ENCODE results near the gene PTEN. TPM values are rescaled to one million over a fixed set of nuclear protein-coding genes. Genes with fewer than 3 reads are reported as not detected.
A peak's percentile ranks its signal among the peaks of the same experiment; 100 is the strongest.

The PTEN gene
- total RNA-seq, 1 experiment from 2014 or later, result 25.0 TPM

DNA sequence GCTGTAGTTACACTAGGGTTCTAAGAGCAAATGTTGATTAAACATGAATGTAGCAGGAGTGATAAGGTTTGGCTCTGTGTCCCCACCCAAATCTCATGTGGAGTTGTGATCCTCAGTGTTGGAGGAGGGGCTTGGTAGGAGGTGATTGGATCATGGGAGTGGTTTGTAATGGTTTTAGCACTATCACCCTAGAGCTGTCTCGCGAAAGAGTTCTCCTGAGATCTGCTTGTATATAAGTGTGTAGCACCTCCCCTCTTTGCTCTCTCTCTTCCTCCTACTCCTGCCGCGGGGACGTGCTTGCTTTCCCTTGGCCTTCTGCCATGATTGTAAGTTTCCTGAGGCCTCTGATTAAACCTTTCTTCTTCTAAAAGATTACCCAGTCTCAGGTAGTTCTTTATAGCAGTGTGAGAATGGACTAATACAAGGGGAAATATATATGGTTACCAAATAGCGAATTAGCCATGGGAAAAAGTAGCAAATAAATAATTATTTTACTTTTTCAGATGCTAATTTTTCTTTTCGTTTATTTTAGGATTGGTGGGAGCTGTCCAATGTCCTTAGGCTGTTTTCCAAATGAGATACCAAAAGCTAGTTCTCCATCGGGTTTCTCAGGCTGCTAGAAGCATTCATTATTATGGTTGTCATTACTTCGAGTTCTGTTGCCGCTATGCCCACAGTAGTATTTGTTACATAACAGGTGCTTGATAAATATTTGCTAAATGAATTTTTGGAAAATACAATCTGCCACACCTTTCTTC lies 58.7 kb downstream of the PTEN start:
- peaks cover 2% of the 10 kb centered on the region; the same call in 1 of the 2 replicates for H3K36me3 ChIP-seq
- no peaks in the 10 kb centered on the region for H3K9me3 ChIP-seq
- H3K27me3 ChIP-seq, result no peaks in the 10 kb centered on the region
- DNase-seq, result no peak
- H3K4me3 ChIP-seq, result no peak overlapping the region

DNA sequence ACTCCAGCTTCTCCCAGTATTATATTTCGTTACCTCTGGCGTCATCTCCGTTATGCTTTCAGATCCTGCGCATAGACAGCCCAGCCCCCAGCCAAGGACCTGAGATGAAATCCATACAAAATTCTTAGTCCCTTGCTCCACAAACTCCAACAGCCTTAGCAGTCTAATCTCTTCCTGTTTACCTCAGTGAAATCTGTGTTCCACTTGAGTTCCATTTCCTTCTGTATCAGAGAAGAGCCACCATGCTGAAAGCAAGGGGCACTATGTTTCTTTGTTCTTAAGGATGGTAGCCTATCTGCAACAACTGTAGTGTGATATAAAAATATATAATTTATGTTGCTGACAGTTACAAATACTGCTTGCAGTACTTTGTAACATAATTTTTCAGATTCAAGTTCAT lies 59.8 kb downstream of the PTEN start:
- H3K27me3 ChIP-seq, result no peaks in the 10 kb centered on the region
- DNase-seq, result no peak
- no peaks in the 10 kb centered on the region for H3K9me3 ChIP-seq
- H3K4me3 ChIP-seq, result no peak overlapping the region
- H3K36me3 ChIP-seq, result peaks cover 2% of the 10 kb centered on the region; the same call in 1 of the 2 replicates

DNA sequence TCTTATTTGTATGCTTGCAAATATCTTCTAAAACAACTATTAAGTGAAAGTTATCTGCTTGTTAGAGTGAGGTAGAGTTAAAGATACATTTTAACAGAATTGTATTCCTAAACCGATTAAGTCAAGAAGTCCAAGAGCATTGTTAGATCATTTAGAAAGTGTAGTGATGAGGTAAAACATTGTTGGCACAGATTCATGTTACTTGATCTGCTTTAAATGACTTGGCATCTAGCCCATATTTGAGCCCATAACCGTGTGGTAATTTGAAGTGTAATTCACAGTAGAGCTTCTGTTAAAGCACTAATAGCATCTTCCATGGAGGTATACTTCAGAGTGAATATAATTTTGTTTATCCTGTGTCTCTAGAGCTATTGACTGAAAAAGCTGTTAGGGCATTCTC lies 62.1 kb downstream of the PTEN start:
- no peak overlapping the region for H3K4me3 ChIP-seq
- DNase-seq, result no peak
- no peaks in the 10 kb centered on the region; the same call in 1 of the 2 replicates for H3K36me3 ChIP-seq
- no peaks in the 10 kb centered on the region for H3K27me3 ChIP-seq
- H3K9me3 ChIP-seq, result no peaks in the 10 kb centered on the region

DNA sequence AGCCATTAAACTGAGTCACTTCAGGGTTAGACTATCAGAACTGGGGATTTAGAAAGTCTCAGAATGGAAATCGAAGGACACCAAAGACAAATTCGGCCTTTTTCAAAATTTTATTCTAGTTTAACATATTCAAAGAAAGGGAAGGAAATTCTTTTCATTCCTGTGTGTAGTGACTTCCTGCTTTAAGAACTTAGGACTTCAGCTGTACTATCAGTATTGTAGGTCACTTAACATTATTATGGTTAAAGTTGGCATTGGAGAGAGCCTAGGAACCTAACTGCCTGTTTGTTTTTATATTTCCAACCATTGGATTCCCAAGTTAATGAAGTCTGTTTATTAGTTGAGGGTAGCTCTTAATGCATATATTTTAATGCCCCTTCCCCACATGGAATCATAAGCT lies 63.7 kb downstream of the PTEN start:
- H3K4me3 ChIP-seq, result no peak overlapping the region
- H3K27me3 ChIP-seq, result no peaks in the 10 kb centered on the region
- H3K9me3 ChIP-seq, result no peaks in the 10 kb centered on the region
- DNase-seq, result no peak
- H3K36me3 ChIP-seq, result no peaks in the 10 kb centered on the region; the same call in 1 of the 2 replicates

DNA sequence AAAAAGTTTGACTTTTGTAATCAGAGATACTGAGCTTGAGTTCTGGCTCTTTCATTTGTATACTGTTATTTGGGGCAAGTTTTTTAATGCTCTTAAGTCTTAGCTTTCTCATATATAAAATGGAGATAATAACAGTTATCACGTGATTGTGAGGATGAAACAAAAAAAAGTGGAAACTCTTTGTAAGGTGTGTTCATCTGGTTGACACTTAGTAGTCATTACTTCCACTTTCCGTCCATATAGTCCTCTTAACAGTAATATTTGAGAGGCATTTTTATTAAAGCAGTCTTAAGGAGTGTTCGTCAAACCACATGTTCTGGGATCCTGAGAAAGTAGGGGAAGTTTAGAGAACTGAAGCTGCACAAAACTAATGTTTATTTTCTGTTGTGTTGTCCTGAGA lies 65.6 kb downstream of the PTEN start:
- no peak for DNase-seq
- Histone ChIP-seq H3K36me3 (peaks cover 2% of the 10 kb centered on the region; the same call in 1 of the 2 replicates), H3K9me3 (no peaks in the 10 kb centered on the region), H3K4me3 (no peak overlapping the region), H3K27me3 (no peaks in the 10 kb centered on the region)

DNA sequence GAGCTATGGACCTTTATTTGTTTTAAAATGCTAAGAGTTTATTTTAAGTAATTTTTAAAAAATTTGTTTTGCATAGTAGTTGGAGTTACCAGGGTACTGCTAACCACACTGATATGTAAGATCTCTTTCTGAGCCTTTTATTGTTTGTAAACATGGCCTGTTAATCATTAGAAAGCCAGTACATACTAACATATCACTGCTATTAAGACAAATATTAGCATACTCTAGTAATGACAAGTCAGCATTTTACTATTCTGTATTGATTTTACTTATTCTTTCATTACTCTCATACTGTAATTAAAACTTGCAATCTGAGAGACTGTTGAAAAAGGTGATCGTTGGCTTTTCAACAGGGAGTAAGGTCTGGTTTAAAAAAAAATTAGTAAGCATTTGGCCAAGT lies 66.7 kb downstream of the PTEN start:
- Histone ChIP-seq H3K36me3 (peaks cover 2% of the 10 kb centered on the region; the same call in 1 of the 2 replicates), H3K4me3 (no peak overlapping the region), H3K27me3 (no peaks in the 10 kb centered on the region), H3K9me3 (no peaks in the 10 kb centered on the region)
- DNase-seq, result no peak

DNA sequence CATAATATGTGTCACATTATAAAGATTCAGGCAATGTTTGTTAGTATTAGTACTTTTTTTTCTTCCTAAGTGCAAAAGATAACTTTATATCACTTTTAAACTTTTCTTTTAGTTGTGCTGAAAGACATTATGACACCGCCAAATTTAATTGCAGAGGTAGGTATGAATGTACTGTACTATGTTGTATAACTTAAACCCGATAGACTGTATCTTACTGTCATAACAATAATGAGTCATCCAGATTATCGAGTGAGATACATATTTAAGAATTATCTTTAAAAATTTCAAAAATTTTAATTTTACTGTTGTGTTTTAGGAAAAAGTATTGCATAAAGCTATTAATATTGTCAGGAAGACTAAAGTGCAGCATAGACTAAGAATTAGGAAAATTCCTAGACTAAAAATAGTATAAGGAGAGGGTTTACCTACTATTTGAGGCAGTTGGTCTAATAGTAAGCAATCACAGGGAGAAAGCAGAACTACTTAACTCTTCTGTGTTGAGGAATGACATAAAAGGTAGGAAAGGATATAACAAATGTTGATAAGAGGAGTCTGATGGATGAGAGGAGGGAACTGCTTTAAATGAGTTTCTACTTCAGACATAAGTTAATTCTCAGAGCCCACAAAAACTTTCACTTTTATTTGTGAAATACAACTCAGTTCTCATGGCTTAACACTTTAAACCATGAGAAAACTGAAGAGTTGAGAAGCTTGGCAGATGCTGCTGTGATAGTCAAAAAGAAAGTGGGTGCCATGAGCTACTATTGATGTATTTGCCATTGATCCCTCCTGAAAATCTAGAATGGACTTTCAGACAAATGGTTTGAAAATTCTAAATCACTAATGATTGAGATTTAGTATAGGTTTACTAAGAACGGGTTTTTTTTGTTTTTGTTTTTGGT lies 67.8 kb downstream of the PTEN start:
- Histone ChIP-seq H3K4me3 (no peak overlapping the region), H3K36me3 (peaks cover 2% of the 10 kb centered on the region; the same call in 1 of the 2 replicates), H3K27me3 (no peaks in the 10 kb centered on the region), H3K9me3 (no peaks in the 10 kb centered on the region; the same call in 1 of the 2 replicates)
- DNase-seq, result no peak

DNA sequence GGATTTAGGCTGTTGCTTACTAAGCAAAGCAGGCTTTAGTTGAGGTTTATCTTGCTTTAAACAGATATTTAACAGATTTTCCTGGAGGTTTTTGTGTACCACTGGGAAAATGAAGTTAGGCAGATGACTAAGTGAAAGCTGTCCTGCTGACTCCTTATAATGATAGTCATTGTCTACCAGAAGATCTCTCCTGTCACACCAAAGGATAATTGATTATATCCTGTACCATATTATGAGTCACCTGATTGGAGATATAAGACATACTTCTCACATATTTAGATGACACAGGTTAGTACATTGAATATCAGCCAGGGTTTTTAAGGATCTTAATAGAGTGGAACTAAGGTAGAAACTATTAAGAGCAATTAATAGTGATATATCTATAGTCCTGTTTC lies 68.4 kb downstream of the PTEN start:
- no peak overlapping the region for H3K4me3 ChIP-seq
- no peaks in the 10 kb centered on the region for H3K27me3 ChIP-seq
- no peaks in the 10 kb centered on the region; the same call in 1 of the 2 replicates for H3K9me3 ChIP-seq
- no peak for DNase-seq
- H3K36me3 ChIP-seq, result peaks cover 2% of the 10 kb centered on the region; the same call in 1 of the 2 replicates

DNA sequence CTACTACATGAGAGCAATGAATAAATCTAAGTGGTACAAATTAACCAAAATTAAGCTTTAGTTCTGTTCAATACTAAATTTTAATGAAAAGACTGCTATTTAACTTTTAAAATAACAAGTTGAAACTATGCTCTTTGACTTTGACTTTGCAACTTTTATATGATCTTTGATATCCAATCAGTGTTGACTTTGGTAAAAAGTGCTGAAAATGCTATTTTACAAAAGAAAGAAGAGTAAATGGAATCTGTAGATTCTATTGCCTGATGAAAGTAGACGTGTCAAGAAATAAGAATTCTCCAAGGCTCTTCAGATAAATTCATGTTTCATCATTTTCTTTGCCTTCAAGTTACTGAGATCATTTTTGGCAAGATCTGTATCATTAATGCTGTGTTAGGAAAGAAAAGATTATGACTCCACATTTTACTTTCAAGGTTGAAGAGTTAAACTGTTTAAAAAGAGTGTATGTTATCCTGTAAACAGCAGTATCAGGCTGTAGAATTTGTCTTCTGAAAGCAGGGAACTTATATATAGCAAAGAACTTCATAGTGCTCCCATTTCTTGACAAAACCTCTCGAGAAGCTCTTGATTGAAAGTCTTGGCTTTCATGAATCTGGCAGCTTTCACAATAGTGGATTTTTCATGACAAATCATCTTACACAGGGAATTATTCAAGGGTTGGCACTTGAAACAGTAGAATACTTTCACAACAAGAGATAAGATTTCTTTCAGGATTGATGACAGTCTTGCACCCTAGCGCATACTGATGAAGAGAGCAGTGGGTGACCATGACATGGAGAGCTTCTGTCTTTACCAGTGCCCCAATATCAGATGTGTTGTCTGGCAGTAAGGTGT lies 72.1 kb downstream of the PTEN start:
- no peaks in the 10 kb centered on the region for H3K27me3 ChIP-seq
- H3K4me3 ChIP-seq, result no peak overlapping the region
- no peak for DNase-seq
- peaks cover 2% of the 10 kb centered on the region; the same call in 1 of the 2 replicates for H3K36me3 ChIP-seq
- no peaks in the 10 kb centered on the region; the same call in 1 of the 2 replicates for H3K9me3 ChIP-seq

DNA sequence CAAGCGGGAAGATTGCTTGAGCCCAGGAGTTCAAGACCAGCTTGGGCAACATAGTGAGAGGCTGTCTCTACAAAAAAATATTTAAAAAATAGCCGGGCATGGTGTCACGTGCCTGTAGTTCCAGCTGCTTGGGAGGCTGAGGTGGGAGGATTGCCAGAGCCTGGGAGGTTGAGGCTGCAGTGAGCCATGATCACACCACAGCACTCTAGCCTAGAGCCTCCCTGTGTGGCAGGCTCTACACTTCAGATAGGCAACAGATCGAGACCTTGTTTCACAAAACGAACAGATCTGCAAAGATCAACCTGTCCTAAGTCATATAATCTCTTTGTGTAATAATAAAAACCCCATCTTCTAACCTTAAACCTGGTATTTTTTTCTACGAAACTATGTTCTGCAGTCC lies 76.8 kb downstream of the PTEN start:
- Histone ChIP-seq H3K9me3 (no peaks in the 10 kb centered on the region; the same call in 1 of the 2 replicates), H3K36me3 (peaks cover 4% of the 10 kb centered on the region; the same call in 1 of the 2 replicates), H3K27me3 (no peaks in the 10 kb centered on the region), H3K4me3 (no peak overlapping the region)
- no peak for DNase-seq

DNA sequence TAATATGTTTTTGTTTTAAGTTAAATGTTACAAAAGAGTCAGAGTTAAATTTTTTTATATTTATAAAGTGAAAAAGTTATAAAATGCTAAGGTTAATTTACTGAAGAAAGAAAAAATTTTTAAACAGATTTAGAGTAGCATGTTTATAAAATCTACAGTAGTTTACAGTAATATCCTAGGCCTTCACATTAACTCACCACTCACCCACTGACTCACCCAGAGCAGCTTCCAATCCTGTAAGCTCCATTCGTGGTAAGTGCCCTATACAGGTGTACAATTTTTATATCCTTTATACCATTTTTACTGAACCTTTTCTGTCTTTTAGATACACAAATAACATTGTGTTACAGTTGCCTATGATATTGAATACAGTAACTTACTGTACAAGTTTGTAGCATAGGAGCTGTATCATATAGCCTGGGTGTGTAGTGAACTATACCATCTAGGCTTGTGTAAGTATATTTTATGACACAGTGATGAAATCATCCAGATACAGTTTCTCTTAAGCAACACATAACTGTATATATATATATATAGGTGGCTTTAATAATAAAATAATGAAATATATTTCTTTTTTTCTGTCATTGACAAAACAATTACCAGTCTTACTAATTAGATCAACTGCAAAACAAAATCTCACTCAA lies 79.6 kb downstream of the PTEN start:
- H3K4me3 ChIP-seq, result no peak overlapping the region
- peak; percentile 22 for DNase-seq
- H3K9me3 ChIP-seq, result no peaks in the 10 kb centered on the region
- H3K27me3 ChIP-seq, result no peaks in the 10 kb centered on the region
- H3K36me3 ChIP-seq, result peaks cover 6% of the 10 kb centered on the region; the same call in 1 of the 2 replicates

DNA sequence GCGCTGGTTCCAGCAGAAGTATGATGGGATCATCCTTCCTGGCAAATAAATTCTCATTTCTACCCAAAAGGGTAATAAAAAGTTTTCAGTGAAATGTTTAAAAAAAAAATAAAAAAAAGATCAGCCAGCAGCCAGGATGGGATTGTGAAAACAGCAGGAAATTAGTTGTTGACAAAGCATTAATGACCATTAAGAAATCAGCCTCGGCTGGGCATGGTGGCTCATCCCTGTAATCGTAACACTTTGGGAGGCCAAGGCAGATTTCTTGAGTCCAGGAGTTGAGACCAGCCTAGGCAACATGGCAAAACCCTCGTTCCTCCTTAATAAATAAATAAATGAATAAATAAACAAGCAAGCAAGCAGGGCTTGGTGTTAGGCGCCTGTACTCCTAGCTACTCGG lies 82.6 kb downstream of the PTEN start:
- H3K36me3 ChIP-seq, result peaks cover 6% of the 10 kb centered on the region; the same call in 1 of the 2 replicates
- H3K27me3 ChIP-seq, result no peaks in the 10 kb centered on the region
- no peak overlapping the region for H3K4me3 ChIP-seq
- DNase-seq, result no peak
- H3K9me3 ChIP-seq, result no peaks in the 10 kb centered on the region

DNA sequence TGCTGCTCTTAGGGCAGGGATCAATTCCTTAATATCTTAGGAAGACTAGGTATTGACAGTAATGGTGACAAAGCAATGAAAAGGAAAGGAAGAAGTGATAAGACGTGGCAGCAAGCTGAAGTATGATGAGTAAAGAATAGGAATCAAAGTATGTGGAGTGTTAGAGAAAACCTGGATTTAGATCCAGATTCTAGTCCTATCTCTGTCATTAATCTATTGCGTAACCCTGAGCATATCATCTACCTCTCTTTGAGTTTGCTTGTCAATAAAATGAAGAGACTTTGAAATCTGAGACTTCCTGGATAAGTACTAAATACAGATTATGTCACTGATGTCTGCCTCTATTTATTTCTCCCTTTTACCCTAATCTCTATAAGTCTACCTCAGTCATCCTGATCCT lies 89.2 kb downstream of the PTEN start:
- Histone ChIP-seq H3K4me3 (no peak overlapping the region), H3K36me3 (peaks cover 5% of the 10 kb centered on the region; the same call in 1 of the 2 replicates), H3K9me3 (no peaks in the 10 kb centered on the region), H3K27me3 (no peaks in the 10 kb centered on the region)
- no peak for DNase-seq

DNA sequence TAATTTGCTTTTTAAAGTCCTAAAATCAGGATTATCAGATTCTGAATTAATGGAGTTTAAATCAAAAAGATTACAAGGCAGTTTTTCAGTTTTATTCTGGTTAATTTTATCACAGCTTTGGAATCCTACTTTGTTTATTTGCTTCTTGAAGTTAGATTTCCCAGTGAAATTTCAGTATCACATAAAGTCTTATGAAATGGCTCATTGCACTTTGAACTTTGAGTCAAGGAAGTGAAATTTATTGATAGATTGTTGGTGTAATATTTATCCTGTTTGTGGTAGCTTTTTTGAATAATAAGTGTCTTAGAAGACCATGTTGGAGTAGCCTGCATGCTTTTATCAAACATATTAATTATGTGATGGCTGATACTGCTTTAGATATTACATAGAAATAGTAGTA lies 92.6 kb downstream of the PTEN start:
- Histone ChIP-seq H3K36me3 (peaks cover 9% of the 10 kb centered on the region), H3K9me3 (no peaks in the 10 kb centered on the region), H3K27me3 (no peaks in the 10 kb centered on the region), H3K4me3 (no peak overlapping the region)
- no peak for DNase-seq

DNA sequence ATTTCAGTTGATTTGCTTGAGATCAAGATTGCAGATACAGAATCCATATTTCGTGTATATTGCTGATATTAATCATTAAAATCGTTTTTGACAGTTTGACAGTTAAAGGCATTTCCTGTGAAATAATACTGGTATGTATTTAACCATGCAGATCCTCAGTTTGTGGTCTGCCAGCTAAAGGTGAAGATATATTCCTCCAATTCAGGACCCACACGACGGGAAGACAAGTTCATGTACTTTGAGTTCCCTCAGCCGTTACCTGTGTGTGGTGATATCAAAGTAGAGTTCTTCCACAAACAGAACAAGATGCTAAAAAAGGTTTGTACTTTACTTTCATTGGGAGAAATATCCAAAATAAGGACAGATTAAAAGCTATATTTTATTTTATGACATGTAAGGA lies 94.3 kb downstream of the PTEN start:
- Histone ChIP-seq H3K4me3 (no peak overlapping the region), H3K36me3 (peaks cover 4% of the 10 kb centered on the region), H3K27me3 (no peaks in the 10 kb centered on the region), H3K9me3 (no peaks in the 10 kb centered on the region)
- DNase-seq, result no peak

DNA sequence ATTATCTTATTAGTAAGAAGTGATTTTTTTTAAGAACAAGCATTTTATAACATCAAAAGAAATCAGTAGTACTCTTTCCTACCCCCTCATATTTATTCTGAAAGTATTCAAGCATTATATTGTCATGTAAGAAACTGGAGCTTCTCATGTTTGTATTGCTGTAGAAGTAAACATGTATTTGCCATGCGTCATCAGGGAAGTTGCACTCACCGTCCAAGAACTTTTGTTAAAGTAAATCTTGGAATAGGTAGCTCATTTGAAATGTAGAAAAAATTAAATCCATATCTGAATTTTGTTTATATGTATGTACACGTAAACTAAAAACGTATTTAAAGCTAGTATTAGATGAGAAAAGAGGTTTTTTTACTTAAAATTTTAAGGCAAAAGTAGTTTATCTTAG lies 96.8 kb downstream of the PTEN start:
- Histone ChIP-seq H3K9me3 (no peaks in the 10 kb centered on the region), H3K4me3 (no peak overlapping the region), H3K36me3 (peaks cover 4% of the 10 kb centered on the region), H3K27me3 (no peaks in the 10 kb centered on the region)
- no peak for DNase-seq
